ENCODE data around the gene PLA1A. TPM values are rescaled to one million over a fixed set of nuclear protein-coding genes. Genes with fewer than 3 reads are reported as not detected.

PLA1A gene
- total RNA-seq, 1 donor from 2014 or later: 1.7 TPM

DNA sequence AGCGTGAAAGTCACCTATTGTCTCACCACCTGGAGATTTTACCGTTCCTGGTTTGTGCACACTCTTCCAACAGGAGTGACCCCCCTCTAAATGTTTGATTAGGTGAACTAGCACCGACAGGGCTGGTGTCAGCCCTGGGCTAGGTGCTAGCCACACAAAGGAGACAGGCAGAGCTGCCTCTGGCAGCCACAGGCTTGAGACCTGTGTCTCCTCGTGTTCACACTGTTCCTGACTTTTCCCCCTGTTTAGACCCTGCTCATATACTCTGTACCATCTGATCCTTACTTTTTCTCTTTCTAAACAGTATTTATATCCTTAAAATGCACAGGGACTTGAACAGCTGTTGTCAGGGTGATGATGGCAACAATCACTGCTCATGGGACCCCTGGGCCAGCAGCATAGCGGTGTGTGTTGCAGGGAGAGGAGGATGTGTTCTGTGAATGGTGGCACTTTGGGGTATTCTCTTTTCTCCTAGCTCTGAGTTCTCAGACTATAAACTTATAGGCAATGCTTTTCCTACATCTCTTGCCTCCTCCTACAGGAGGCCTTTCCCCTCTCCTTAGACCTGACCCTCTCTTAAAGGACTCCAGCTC is 43.8 kb upstream of the PLA1A start:
- Histone ChIP-seq H3K36me3 (no peaks in the 10 kb centered on the region), H3K27ac (no peak overlapping the region), H3K4me3 (no peak overlapping the region), H3K27me3 (no peaks in the 10 kb centered on the region), H3K4me1 (no peaks in the 10 kb centered on the region), H3K9me3 (no peaks in the 10 kb centered on the region)
- DNase-seq (ENCODE audit: extremely low spot score in 2 of 2): no peak
- intact Hi-C loops (cut with DNase I): no loop called here
- TF ChIP-seq POLR2AphosphoS5 (IDR thresholded peaks at IDR 0.05; ENCODE audit: insufficient read depth in 1 of 2, low read depth in 1 of 2): no peak
- TF ChIP-seq CTCF (IDR thresholded peaks at IDR 0.05): no peak
- no peak for TF ChIP-seq POLR2A (IDR thresholded peaks at IDR 0.05)

GRCh38 chr3:119555309-119555735 is 42.4 kb upstream of the PLA1A start:
- no peak overlapping the region for H3K27ac ChIP-seq
- H3K36me3 ChIP-seq: no peaks in the 10 kb centered on the region
- H3K9me3 ChIP-seq: no peaks in the 10 kb centered on the region
- H3K27me3 ChIP-seq: no peaks in the 10 kb centered on the region
- intact Hi-C loops (cut with DNase I): no loop called here
- no peak overlapping the region for H3K4me3 ChIP-seq
- no peak for TF ChIP-seq POLR2A (IDR thresholded peaks at IDR 0.05)
- no peak for TF ChIP-seq POLR2AphosphoS5 (IDR thresholded peaks at IDR 0.05; ENCODE audit: insufficient read depth in 1 of 2, low read depth in 1 of 2)
- TF ChIP-seq CTCF (IDR thresholded peaks at IDR 0.05): no peak
- no peaks in the 10 kb centered on the region for H3K4me1 ChIP-seq
- DNase-seq (ENCODE audit: extremely low spot score in 2 of 2): no peak

DNA sequence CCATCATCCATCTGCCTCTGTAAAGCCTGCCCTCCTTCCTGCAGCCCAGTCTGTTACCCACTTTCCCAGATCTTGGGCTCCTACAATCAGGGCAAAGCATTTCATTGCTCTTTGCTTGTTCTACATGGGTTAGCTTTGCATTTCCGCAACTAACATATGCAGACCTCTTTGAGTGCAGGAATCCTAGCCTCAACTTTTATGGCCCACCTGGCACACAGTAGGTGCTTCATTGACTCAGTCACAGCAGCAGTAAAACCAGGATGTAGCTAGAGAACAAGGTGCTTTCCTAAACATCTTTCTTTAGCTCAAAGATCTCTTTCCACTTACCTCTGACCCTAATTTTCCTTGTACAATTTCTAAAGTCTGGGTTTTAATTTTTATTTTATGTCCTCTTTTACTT is 41.8 kb upstream of the PLA1A start:
- Histone ChIP-seq H3K27ac (no peak overlapping the region), H3K4me3 (no peak overlapping the region), H3K4me1 (no peaks in the 10 kb centered on the region), H3K36me3 (no peaks in the 10 kb centered on the region), H3K9me3 (no peaks in the 10 kb centered on the region), H3K27me3 (no peaks in the 10 kb centered on the region)
- no peak for TF ChIP-seq POLR2AphosphoS5 (IDR thresholded peaks at IDR 0.05; ENCODE audit: insufficient read depth in 1 of 2, low read depth in 1 of 2)
- no peak for TF ChIP-seq CTCF (IDR thresholded peaks at IDR 0.05)
- TF ChIP-seq POLR2A (IDR thresholded peaks at IDR 0.05): no peak
- intact Hi-C loops (cut with DNase I): no loop called here
- no peak for DNase-seq (ENCODE audit: extremely low spot score in 2 of 2)

- no peak overlapping the region for H3K27ac ChIP-seq
- no peaks in the 10 kb centered on the region for H3K36me3 ChIP-seq
- intact Hi-C loops (cut with DNase I): no loop called here
- H3K4me1 ChIP-seq: no peaks in the 10 kb centered on the region
- no peaks in the 10 kb centered on the region for H3K9me3 ChIP-seq
- no peak for DNase-seq (ENCODE audit: extremely low spot score in 2 of 2)
- TF ChIP-seq POLR2A (IDR thresholded peaks at IDR 0.05): no peak
- TF ChIP-seq CTCF (IDR thresholded peaks at IDR 0.05): no peak
- no peaks in the 10 kb centered on the region for H3K27me3 ChIP-seq
- no peak overlapping the region for H3K4me3 ChIP-seq
These were observed 40.4 kb upstream of the PLA1A start for GRCh38 chr3:119557192-119557876.

DNA sequence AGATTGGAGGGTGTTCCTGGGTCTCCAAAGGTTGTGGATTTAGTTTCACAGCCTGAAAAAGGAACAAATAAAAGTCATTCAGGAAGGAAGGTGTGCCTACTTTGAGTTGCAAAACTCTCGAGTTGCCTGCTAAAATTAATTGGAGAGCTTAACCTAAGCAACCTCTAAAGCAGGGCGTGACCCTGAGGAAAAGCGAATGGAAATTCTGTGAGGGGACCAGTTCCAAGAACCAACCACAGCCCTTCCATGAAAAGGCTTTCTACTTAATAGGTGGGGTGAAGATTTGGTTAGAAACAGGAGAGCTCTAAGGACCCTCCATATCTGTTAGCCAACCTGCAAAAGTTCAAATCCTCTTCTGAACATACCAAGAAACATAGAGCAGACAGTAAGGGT is 39.8 kb upstream of the PLA1A start:
- Histone ChIP-seq H3K9me3 (no peaks in the 10 kb centered on the region), H3K36me3 (no peaks in the 10 kb centered on the region), H3K4me1 (no peaks in the 10 kb centered on the region), H3K27ac (no peak overlapping the region), H3K27me3 (no peaks in the 10 kb centered on the region), H3K4me3 (no peak overlapping the region)
- intact Hi-C loops (cut with DNase I): no loop called here
- DNase-seq (ENCODE audit: extremely low spot score in 2 of 2): no peak
- TF ChIP-seq POLR2AphosphoS5 (IDR thresholded peaks at IDR 0.05; ENCODE audit: insufficient read depth in 1 of 2, low read depth in 1 of 2) (no peak), POLR2A (IDR thresholded peaks at IDR 0.05) (no peak)
